Measurements from ENCODE around the gene ZNF547. TPM values are rescaled to one million over a fixed set of nuclear protein-coding genes. Genes with fewer than 3 reads are reported as not detected.

ZNF547 gene
- total RNA-seq, result 1 to 10 TPM; 3.8 to 6.9 (median 5.8) TPM

- 0 to 9% (median 0%) methylated on average over 1 to 20 of the region's 47 CpGs; no CpG with 5 or more reads in 4 of the 10 experiments for WGBS, 10 experiments
- peak; percentile 92 to 97 (median 96) for ATAC-seq (replicated peaks in 6 of 8)
Measured at GRCh38 chr19:57362997-57363687, at the start of gene ZNF547, which contains the start of gene TRAPPC2B. ZNF547 (plus strand) TSS chr19:57363551; CDS start chr19:57368556, 5,005 bp downstream. TRAPPC2B (plus strand) TSS chr19:57363551; CDS start chr19:57364834, 1,283 bp downstream.

GRCh38 chr19:57314146-57314545 lies 49.2 kb upstream of the ZNF547 start:
- Histone ChIP-seq H3K4me1 (replicated peaks in 1 of 2) (no peaks in the 10 kb centered on the region), H3K27ac (no peak overlapping the region), H3K4me3 (no peak overlapping the region)
- 13 to 94% (median 49%) methylated on average over 1 to 4 of the region's 4 CpGs; no CpG with 5 or more reads in 3 of the 10 experiments for WGBS, 10 experiments
- in situ Hi-C loops (cut with MboI; ENCODE audit: low pct_unique_long_range_greater_than_20kb in 2 of 9, low sequenced_read_pairs in 9 of 9, unreplicated experiment in 9 of 9), result no loop called here
- ATAC-seq (replicated peaks in 6 of 8), result peak in 1 of 8 experiments; percentile 37

More at GRCh38 chr19:57362997-57363687, at the start of gene ZNF547, which contains the start of gene TRAPPC2B:
- Histone ChIP-seq H3K4me1 (replicated peaks in 1 of 2) (peaks cover 5 to 6% of the 10 kb centered on the region in 2 donors), H3K27ac (peak within 1 kb of the TSS; percentile 81 to 93), H3K4me3 (peak within 1 kb of the TSS; percentile 56 to 90 (median 76))
- in situ Hi-C loops (cut with MboI; ENCODE audit: low pct_unique_long_range_greater_than_20kb in 2 of 9, low sequenced_read_pairs in 9 of 9, unreplicated experiment in 9 of 9), result no loop called here

- H3K27ac ChIP-seq, result no peak overlapping the region
- peak in 2 of 8 experiments; percentile 2 to 3 for ATAC-seq (replicated peaks in 6 of 8)
- H3K4me3 ChIP-seq, result no peak overlapping the region
- H3K4me1 ChIP-seq (replicated peaks in 1 of 2), result peaks cover 15 to 16% of the 10 kb centered on the region in 2 donors
- in situ Hi-C loops (cut with MboI; ENCODE audit: low pct_unique_long_range_greater_than_20kb in 2 of 9, low sequenced_read_pairs in 9 of 9, unreplicated experiment in 9 of 9), result no loop called here
- 0 to 80% (median 33%) methylated on average over 1 to 9 of the region's 29 CpGs; no CpG with 5 or more reads in 3 of the 10 experiments for WGBS, 10 experiments
Measured at GRCh38 chr19:57317503-57317902, 45.8 kb upstream of the ZNF547 start.

GRCh38 chr19:57319869-57320179 lies 43.5 kb upstream of the ZNF547 start:
- peaks cover 17 to 19% of the 10 kb centered on the region in 2 donors for H3K4me1 ChIP-seq (replicated peaks in 1 of 2)
- in situ Hi-C loops (cut with MboI; ENCODE audit: low pct_unique_long_range_greater_than_20kb in 2 of 9, low sequenced_read_pairs in 9 of 9, unreplicated experiment in 9 of 9), result no loop called here
- H3K27ac ChIP-seq, result peak overlapping the region; percentile 61 to 69
- WGBS, 10 experiments, result 0% methylated on average over 1 of the region's 1 CpG; no CpG with 5 or more reads in 8 of the 10 experiments
- ATAC-seq (replicated peaks in 6 of 8), result peak in 3 of 8 experiments; percentile 15 to 27 (median 21)
- peak overlapping the region; percentile 64 to 81 (median 72) for H3K4me3 ChIP-seq

DNA sequence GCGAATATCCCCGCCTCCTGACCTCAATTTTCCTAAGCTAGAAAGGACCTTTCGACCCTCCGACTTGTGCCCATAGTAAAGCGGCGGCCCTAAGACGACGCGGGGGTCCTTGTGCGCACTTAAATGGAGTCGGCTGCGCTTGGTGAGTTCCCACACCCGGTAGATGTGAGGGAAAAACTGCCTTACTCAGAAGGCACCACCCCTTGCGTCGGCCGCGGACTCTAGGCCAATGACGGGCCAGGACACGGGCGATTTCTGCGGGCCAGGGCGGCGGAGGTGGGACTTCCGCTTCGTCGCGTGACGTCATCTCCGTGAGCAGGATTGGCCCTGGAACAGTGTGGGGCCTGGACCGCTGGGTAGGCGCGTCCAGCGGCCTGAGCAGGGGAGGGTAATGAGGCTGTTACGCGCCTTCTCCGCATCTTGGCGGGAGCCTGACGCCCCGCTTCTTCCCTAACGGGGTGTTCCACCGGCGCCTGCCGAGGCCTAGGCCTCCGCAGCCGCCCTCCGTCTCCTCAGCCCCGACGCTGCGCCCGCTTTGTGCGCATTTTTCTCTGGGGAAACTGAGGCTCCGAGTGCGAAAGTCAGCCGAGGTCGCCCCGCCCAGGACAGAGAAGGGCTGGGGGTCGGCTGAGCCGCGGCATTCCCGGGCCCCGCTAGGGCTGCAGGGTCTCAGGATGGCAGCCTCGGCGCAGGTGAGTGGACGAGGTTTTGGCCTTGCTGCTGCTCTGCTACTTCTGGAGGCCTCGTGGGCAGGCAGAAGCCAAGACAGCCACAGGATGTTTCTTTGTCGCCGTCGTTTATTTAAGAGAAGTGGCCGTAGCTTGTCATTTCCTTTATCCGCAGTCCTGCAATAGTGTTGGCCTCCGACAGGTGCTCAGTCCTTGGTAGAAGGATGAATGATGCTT lies 42.9 kb upstream of the ZNF547 start, which contains the start of gene ZNF543:
TSS of gene ZNF543 (plus strand) at position 293 of the 905 bp plus-strand sequence. CDS start at position 675, 382 bp downstream.
- Histone ChIP-seq H3K4me1 (replicated peaks in 1 of 2) (peaks cover 17 to 19% of the 10 kb centered on the region in 2 donors), H3K27ac (peak within 1 kb of the TSS; percentile 65 to 82), H3K4me3 (peak within 1 kb of the TSS; percentile 64 to 81 (median 72))
- ATAC-seq (replicated peaks in 6 of 8), result peak; percentile 97 to 100 (median 99)
- WGBS, 10 experiments, result 0 to 6% (median 1%) methylated on average over 1 to 35 of the region's 71 CpGs; no CpG with 5 or more reads in 4 of the 10 experiments
- in situ Hi-C loops (cut with MboI; ENCODE audit: low pct_unique_long_range_greater_than_20kb in 2 of 9, low sequenced_read_pairs in 9 of 9, unreplicated experiment in 9 of 9), result no loop called here

DNA sequence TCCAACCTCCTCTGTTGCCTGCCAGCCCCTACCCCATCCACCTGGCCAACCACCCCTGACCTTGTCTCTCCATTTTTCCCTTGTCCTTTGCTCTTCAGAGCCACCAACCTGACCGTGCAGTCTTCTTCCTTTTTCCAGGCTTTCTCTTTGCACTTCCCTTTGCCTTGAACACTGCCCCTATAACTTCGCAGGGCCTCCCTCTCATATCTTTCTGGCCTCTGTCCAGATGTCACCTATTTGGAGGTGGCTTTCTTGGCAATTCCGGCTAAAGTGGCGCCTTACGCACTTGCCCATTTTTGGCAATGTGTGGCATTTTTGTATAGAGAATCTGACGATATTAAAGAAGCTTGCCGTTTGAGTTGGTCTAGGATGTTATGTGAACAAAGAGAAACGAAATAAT lies 42.2 kb upstream of the ZNF547 start:
- peak overlapping the region in 1 of 2 donors; percentile 82 for H3K27ac ChIP-seq
- H3K4me1 ChIP-seq (replicated peaks in 1 of 2), result peaks cover 17 to 19% of the 10 kb centered on the region in 2 donors
- WGBS, 10 experiments, result 0 to 76% (median 43%) methylated on average over 1 to 8 of the region's 8 CpGs; no CpG with 5 or more reads in 1 of the 10 experiments
- H3K4me3 ChIP-seq, result peak overlapping the region; percentile 64 to 81 (median 72)
- ATAC-seq (replicated peaks in 6 of 8), result no peak
- in situ Hi-C loops (cut with MboI; ENCODE audit: low pct_unique_long_range_greater_than_20kb in 2 of 9, low sequenced_read_pairs in 9 of 9, unreplicated experiment in 9 of 9), result no loop called here

DNA sequence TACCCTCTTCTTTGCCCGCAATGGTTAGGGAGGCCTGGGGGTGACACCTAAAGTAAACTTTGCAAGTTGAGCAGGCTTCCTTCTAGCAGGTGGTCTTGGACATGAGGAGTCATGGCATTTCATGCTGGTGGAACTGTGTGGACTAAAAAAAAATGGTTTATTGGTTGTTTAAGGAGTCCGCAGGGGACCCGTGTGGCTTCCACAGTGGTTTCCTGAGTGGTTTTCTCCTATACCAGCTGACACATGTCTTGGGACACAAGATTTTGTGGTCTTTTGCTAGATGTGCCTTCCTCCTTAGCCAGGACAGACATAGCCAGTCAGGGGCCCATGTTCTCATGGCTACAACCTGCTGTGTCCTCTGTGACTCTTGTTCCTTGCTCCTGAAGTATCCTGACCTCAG lies 41.6 kb upstream of the ZNF547 start:
- Histone ChIP-seq H3K4me1 (replicated peaks in 1 of 2) (peaks cover 17 to 19% of the 10 kb centered on the region in 2 donors), H3K27ac (no peak overlapping the region), H3K4me3 (peak overlapping the region; percentile 64 to 81 (median 72))
- in situ Hi-C loops (cut with MboI; ENCODE audit: low pct_unique_long_range_greater_than_20kb in 2 of 9, low sequenced_read_pairs in 9 of 9, unreplicated experiment in 9 of 9), result no loop called here
- ATAC-seq (replicated peaks in 6 of 8), result no peak
- 83 to 100% (median 100%) methylated on average over 1 to 3 of the region's 3 CpGs; no CpG with 5 or more reads in 5 of the 10 experiments for WGBS, 10 experiments

- in situ Hi-C loops (cut with MboI; ENCODE audit: low pct_unique_long_range_greater_than_20kb in 2 of 9, low sequenced_read_pairs in 9 of 9, unreplicated experiment in 9 of 9), result no loop called here
- no peak for ATAC-seq (replicated peaks in 6 of 8)
- Histone ChIP-seq H3K4me3 (no peak overlapping the region), H3K4me1 (replicated peaks in 1 of 2) (peaks cover 15 to 17% of the 10 kb centered on the region in 2 donors), H3K27ac (no peak overlapping the region)
Measured at GRCh38 chr19:57324992-57325391, 38.4 kb upstream of the ZNF547 start.

DNA sequence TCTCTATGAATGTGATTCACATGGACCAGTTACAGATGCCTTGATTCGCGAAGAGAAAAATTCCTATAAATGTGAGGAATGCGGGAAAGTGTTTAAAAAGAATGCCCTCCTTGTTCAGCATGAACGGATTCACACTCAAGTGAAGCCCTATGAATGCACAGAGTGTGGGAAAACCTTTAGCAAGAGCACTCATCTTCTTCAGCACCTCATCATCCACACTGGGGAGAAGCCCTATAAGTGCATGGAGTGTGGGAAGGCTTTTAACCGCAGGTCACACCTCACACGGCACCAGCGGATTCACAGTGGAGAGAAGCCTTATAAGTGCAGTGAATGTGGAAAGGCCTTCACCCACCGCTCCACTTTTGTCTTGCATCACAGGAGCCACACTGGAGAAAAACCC lies 35.4 kb upstream of the ZNF547 start:
- no peak overlapping the region for H3K4me3 ChIP-seq
- no peak for ATAC-seq (replicated peaks in 6 of 8)
- no peak overlapping the region for H3K27ac ChIP-seq
- 88 to 100% (median 100%) methylated on average over 1 to 5 of the region's 8 CpGs; no CpG with 5 or more reads in 1 of the 10 experiments for WGBS, 10 experiments
- in situ Hi-C loops (cut with MboI; ENCODE audit: low pct_unique_long_range_greater_than_20kb in 2 of 9, low sequenced_read_pairs in 9 of 9, unreplicated experiment in 9 of 9), result no loop called here
- H3K4me1 ChIP-seq (replicated peaks in 1 of 2), result no peaks in the 10 kb centered on the region

- no peak for ATAC-seq (replicated peaks in 6 of 8)
- no peak overlapping the region for H3K27ac ChIP-seq
- H3K4me3 ChIP-seq, result no peak overlapping the region
- in situ Hi-C loops (cut with MboI; ENCODE audit: low pct_unique_long_range_greater_than_20kb in 2 of 9, low sequenced_read_pairs in 9 of 9, unreplicated experiment in 9 of 9), result no loop called here
- 40 to 100% (median 86%) methylated on average over 1 to 4 of the region's 4 CpGs; no CpG with 5 or more reads in 2 of the 10 experiments for WGBS, 10 experiments
- H3K4me1 ChIP-seq (replicated peaks in 1 of 2), result no peaks in the 10 kb centered on the region
Measured at GRCh38 chr19:57334191-57334590, 29.2 kb upstream of the ZNF547 start.

DNA sequence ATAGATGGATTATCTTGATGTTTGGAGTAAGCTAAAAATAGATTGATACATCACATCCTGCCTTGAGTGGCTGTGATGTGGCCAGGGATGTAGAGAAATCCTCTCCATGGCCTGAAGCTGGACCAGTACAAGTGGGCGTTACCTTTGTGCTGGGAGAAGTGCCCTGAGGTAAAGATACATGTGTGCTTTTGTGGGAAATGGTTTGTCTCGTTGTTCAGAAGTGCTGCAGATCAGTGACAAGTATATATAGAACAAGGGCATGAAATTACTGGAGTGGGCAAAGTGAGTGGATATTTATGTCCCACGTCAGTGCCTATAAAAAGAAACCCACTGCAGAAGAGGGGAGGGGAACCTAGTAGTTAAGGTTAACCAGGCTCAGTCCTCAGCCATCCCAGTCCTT lies 24.5 kb upstream of the ZNF547 start:
- H3K27ac ChIP-seq, result no peak overlapping the region
- WGBS, 10 experiments, result 33 to 100% (median 63%) methylated on average over 1 to 2 of the region's 3 CpGs; no CpG with 5 or more reads in 2 of the 10 experiments
- no peaks in the 10 kb centered on the region for H3K4me1 ChIP-seq (replicated peaks in 1 of 2)
- in situ Hi-C loops (cut with MboI; ENCODE audit: low pct_unique_long_range_greater_than_20kb in 2 of 9, low sequenced_read_pairs in 9 of 9, unreplicated experiment in 9 of 9), result no loop called here
- no peak overlapping the region for H3K4me3 ChIP-seq
- ATAC-seq (replicated peaks in 6 of 8), result peak in 1 of 8 experiments; percentile 44

- in situ Hi-C loops (cut with MboI; ENCODE audit: low pct_unique_long_range_greater_than_20kb in 2 of 9, low sequenced_read_pairs in 9 of 9, unreplicated experiment in 9 of 9), result no loop called here
- WGBS, 10 experiments, result 31 to 94% (median 48%) methylated on average over 2 to 6 of the region's 6 CpGs
- Histone ChIP-seq H3K4me1 (replicated peaks in 1 of 2) (no peaks in the 10 kb centered on the region), H3K27ac (no peak overlapping the region), H3K4me3 (no peak overlapping the region)
- ATAC-seq (replicated peaks in 6 of 8), result no peak
Measured at GRCh38 chr19:57342582-57342981, 20.8 kb upstream of the ZNF547 start.

DNA sequence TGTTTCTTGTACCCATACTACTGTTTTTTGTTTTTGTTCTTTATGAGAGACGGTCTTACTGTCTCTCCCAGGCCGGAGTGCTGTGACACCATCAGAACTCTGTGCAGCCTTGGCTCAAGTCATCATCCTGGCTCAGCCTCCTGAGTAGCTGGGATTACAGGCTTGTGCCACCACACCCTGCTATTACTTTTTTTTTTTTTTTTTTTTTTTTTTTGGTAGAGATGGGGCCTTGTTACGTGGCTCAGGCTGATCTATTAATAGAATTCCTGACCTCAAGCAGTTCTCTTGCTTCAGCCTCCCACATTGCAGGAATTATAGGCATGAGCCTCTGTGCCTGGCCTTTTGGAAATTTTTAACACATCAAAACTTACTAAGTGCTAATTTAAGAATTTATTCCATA lies 15.2 kb upstream of the ZNF547 start:
- H3K4me3 ChIP-seq, result no peak overlapping the region
- H3K4me1 ChIP-seq (replicated peaks in 1 of 2), result peaks cover 7 to 14% of the 10 kb centered on the region in 2 donors
- no peak overlapping the region for H3K27ac ChIP-seq
- in situ Hi-C loops (cut with MboI; ENCODE audit: low pct_unique_long_range_greater_than_20kb in 2 of 9, low sequenced_read_pairs in 9 of 9, unreplicated experiment in 9 of 9), result no loop called here
- 0 to 100% (median 61%) methylated on average over 1 to 3 of the region's 3 CpGs; no CpG with 5 or more reads in 2 of the 10 experiments for WGBS, 10 experiments
- ATAC-seq (replicated peaks in 6 of 8), result peak in 3 of 8 experiments; percentile 2 to 37 (median 21)

All from motor neuron (in vitro differentiated cells).